HuH-7 (cell line): ENCODE results near the gene AGFG1.
A peak's percentile ranks its signal among the peaks of the same experiment; 100 is the strongest.

Experiments used
- DNase-seq: peaks from one replicate; pipeline ENCODE4 v3.0.0; 2011; ENCODE audit warnings: low spot score

AGFG1 gene

GRCh38 chr2:227461811-227462461 is 10.0 kb upstream of the AGFG1 start:
- DNase-seq = no peak

- no peak for DNase-seq
Measured at GRCh38 chr2:227462462-227462951, 9.4 kb upstream of the AGFG1 start.

- DNase-seq = no peak
Measured at GRCh38 chr2:227462972-227463931, 8.7 kb upstream of the AGFG1 start.

- DNase-seq = no peak
Measured at GRCh38 chr2:227464361-227464760, 7.6 kb upstream of the AGFG1 start.

GRCh38 chr2:227464851-227465250 is 7.1 kb upstream of the AGFG1 start:
- DNase-seq = no peak

- no peak for DNase-seq
Measured at GRCh38 chr2:227466887-227467600, 4.9 kb upstream of the AGFG1 start.

- DNase-seq = no peak
Measured at GRCh38 chr2:227471412-227471811, 544 bp upstream of the AGFG1 start.

- peak; percentile 61 for DNase-seq
Measured at GRCh38 chr2:227472265-227473121, 537 bp downstream of the AGFG1 start.

- DNase-seq = no peak
Measured at GRCh38 chr2:227473122-227473461, 1.1 kb downstream of the AGFG1 start.

- DNase-seq = no peak
Measured at GRCh38 chr2:227473806-227474205, 1.9 kb downstream of the AGFG1 start.

- no peak for DNase-seq
Measured at GRCh38 chr2:227474410-227474809, 2.5 kb downstream of the AGFG1 start.

GRCh38 chr2:227477291-227477690 is 5.3 kb downstream of the AGFG1 start:
- no peak for DNase-seq

- no peak for DNase-seq
Measured at GRCh38 chr2:227479865-227480475, 8.0 kb downstream of the AGFG1 start.

GRCh38 chr2:227480528-227480927 is 8.6 kb downstream of the AGFG1 start:
- DNase-seq = no peak

GRCh38 chr2:227482638-227483340 is 10.8 kb downstream of the AGFG1 start:
- DNase-seq = no peak

- no peak for DNase-seq
Measured at GRCh38 chr2:227485429-227485828, 13.5 kb downstream of the AGFG1 start.

GRCh38 chr2:227486688-227487087 is 14.7 kb downstream of the AGFG1 start:
- DNase-seq = no peak

GRCh38 chr2:227488045-227488444 is 16.1 kb downstream of the AGFG1 start:
- DNase-seq = no peak

GRCh38 chr2:227491386-227491785 is 19.4 kb downstream of the AGFG1 start:
- DNase-seq = no peak

- DNase-seq = no peak
Measured at GRCh38 chr2:227493524-227493923, 21.6 kb downstream of the AGFG1 start.

- no peak for DNase-seq
Measured at GRCh38 chr2:227497158-227497557, 25.2 kb downstream of the AGFG1 start.
